GM12892 (cell line): ENCODE data around the gene BRPF1.

Experiments
- DNase-seq: peaks from one replicate; pipeline ENCODE4 v3.0.0; 2011; ENCODE audit not compliant: insufficient read length
- FAIRE-seq: peaks from 2 replicates; lab custom pipeline; 2011; peaks lifted over from hg19 to GRCh38; lab: Jason Lieb, UNC
- POLR2A ChIP-seq: IDR thresholded peaks from 2 replicates; pipeline ENCODE4 v1.6.1; 2011; ENCODE audit warnings: low read depth, low read length, control low read depth
- POLR2AphosphoS5 ChIP-seq: IDR thresholded peaks from 2 replicates; pipeline ENCODE4 v1.6.1; 2011; ENCODE audit warnings: low read depth, low read length, control low read depth
- TAF1 ChIP-seq: IDR thresholded peaks from 2 replicates; pipeline ENCODE4 v1.6.1; 2011; ENCODE audit warnings: low read depth, mild to moderate bottlenecking, control low read depth, low read length, borderline replicate concordance

The BRPF1 gene

GRCh38 chr3:9779075-9779593 lies 47.6 kb downstream of the BRPF1 start:
- no peak for TF ChIP-seq POLR2A
- no peak for TF ChIP-seq TAF1
- no peak for TF ChIP-seq POLR2AphosphoS5
- DNase-seq (no peak), FAIRE-seq (no peak)

DNA sequence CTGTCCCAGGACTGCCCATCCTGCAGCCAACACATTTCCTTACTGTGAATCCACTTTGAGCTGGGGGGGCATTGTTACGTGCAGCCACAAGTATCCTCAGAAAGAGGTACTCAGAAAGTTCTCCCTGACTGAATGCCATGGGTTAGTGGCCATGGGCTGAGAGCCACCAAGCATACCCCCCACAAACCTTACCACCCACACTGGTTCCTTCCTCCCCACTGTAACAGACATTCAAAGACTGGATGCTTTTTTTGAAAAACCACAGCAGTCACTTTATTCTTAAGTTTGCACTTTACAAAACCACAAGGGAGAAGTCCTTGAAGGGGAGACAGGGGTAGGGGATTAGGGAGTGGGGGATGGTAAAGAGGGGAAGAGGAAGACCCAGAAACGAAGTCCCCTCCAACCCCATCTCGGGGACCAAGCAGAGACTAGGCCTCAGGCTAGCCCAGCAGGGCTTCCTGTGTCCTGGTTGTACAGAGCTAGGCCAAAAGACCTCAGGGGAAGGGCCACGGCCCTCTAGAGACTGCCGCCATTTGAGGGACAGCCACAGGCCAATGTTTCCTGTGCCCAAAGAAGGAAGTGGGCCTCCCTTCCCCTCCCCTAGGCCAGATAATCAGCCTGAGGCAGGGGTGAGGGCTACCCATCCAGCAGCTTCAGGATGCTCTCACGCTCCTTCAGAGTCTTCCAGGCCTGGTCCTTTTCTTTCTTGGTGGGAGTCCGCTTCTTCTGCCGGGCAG lies 48.4 kb downstream of the BRPF1 start:
- FAIRE-seq (no peak), DNase-seq (no peak)
- TF ChIP-seq POLR2AphosphoS5 (no peak), TAF1 (no peak), POLR2A (no peak)

- FAIRE-seq (no peak), DNase-seq (no peak)
- TF ChIP-seq POLR2A (no peak), POLR2AphosphoS5 (no peak), TAF1 (no peak)
Measured at GRCh38 chr3:9780458-9780812, 48.9 kb downstream of the BRPF1 start.

- TF ChIP-seq POLR2AphosphoS5 (no peak), TAF1 (no peak), POLR2A (no peak)
- FAIRE-seq (no peak), DNase-seq (no peak)
Measured at GRCh38 chr3:9780910-9781309, 49.4 kb downstream of the BRPF1 start.

- FAIRE-seq (no peak), DNase-seq (no peak)
- TF ChIP-seq POLR2AphosphoS5 = no peak
Measured at GRCh38 chr3:9781551-9781950, 50.0 kb downstream of the BRPF1 start.

DNA sequence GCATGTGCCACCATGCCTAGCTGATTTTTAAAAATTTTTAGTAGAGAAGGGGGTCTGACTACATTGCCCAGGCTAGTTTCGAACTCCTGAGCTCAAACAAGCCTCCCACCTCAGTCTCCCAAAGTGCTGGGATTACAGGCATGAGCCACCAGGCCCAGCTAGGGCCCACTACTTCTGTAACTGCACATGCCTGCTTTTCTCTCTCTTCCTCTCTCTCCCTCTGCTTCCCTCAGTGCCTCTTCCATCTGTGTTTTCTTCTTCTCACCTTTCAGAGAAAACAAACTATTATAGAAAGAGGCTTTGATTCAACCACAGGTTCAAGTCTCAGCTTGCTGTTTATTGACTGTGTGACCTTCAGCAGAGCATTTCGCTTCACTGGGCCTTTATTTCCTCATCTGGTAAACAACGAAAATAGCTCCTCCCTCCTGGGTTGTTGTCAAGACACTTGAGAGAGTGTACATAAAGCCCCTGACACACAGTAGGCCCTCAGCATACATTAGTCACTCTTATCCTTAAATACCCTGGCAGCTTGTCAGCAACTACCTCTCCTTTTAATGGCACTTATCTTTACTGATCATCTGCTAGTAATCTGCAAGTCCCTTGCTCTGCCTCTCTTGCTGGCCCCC lies 50.6 kb downstream of the BRPF1 start:
- DNase-seq = no peak

DNA sequence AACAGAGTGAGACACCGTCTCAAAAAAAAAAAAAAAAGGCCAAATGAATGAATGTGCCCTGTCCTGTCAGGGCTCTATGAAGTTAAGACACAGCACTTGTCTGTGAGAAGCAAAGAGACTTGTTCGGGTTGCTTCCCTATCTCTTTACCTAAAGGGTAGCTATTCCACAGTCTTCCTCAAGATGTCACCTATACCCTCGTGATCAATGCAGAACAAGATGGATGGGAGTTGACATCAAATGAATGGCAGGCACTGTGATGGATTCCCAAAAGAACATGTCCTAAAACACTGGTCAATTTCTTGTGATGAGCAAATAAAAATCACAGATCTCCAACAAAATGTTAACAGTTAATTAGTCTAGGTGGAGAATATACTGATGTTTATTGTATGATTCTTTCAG lies 51.2 kb downstream of the BRPF1 start:
- no peak for FAIRE-seq
- TF ChIP-seq POLR2A (no peak), POLR2AphosphoS5 (no peak), TAF1 (no peak)
- no peak for DNase-seq

More for the DNA sequence above, 50.6 kb downstream of the BRPF1 start:
- no peak for FAIRE-seq
- no peak for TF ChIP-seq TAF1
- TF ChIP-seq POLR2A = no peak
- no peak for TF ChIP-seq POLR2AphosphoS5

- TF ChIP-seq POLR2A (no peak), POLR2AphosphoS5 (no peak), TAF1 (no peak)
- FAIRE-seq (no peak), DNase-seq (no peak)
Measured at GRCh38 chr3:9783954-9784353, 52.4 kb downstream of the BRPF1 start.

DNA sequence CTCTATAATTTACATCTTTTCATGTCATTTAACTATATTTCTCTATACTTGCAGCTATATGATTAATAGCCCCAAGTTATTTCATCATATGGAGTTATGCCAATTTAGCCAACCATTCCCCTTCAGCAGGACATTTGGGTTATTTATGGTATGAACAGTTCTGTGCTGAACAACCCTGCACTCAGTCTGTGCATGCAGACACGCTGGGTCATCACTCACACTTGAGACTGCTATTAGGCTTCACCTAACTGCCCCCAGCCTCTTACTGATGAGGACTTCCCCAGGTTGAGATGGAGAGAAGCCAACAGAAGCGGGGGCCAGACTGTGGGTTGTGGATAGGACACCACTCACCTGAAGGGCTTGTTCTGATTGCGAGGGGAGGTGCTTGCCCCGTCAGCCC lies 53.4 kb downstream of the BRPF1 start:
- DNase-seq = no peak
- no peak for FAIRE-seq
- TF ChIP-seq POLR2AphosphoS5 (no peak), POLR2A (no peak), TAF1 (no peak)

DNA sequence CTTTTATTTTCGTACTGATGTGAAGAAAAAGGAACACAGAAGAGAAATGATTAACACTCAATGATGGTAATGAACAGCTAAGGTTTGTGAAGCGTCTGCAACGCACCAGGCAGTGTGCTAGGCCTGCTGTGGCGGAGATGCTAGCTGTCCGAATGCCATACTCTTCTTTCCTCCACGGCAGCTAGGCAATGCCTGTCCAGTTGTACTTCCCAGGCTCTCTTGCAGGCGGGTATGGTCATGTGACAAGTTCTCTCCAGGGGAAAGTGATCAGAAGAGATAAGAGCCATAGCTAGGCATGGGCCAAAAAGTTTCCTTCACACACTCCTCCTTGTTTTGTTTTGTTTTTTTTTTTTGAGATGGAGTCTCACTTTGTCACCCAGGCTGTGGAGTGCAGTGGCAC lies 54.1 kb downstream of the BRPF1 start:
- no peak for TF ChIP-seq TAF1
- TF ChIP-seq POLR2A = no peak
- TF ChIP-seq POLR2AphosphoS5 = no peak
- DNase-seq (no peak), FAIRE-seq (no peak)

DNA sequence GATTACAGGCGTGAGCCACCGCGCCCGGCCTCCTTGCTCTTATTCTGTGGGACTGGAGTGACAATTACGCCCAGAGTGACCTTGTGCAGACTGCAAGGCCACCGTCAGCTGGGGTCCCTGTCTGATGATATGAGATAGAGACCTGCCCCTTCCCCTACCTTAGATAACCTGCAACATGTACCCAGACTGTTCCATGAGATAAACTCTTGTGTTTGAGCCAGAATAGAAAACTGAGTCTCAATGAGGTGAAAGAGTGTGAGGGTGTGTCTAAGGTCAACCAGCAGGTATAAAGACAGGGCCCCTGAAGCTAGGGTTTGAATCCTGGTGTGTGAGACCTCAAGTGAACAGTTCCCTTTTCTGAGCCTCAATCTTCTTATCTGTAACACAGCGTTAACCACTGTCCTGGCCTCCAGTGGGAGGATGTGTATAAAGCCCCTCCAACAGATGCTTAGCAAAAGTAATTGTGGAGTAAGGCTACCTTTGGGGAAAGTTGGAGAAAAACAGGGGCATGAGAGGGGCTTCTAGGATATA lies 54.7 kb downstream of the BRPF1 start:
- DNase-seq (no peak), FAIRE-seq (no peak)
- TF ChIP-seq TAF1 (no peak), POLR2A (no peak)
